ENCODE results near the gene ERN1.
"Not testable (repeated sequence)": the region's sequence is repeated elsewhere in the genome, so short reads cannot be mapped to it uniquely, and the experiment has no call there.

The ERN1 gene

DNA sequence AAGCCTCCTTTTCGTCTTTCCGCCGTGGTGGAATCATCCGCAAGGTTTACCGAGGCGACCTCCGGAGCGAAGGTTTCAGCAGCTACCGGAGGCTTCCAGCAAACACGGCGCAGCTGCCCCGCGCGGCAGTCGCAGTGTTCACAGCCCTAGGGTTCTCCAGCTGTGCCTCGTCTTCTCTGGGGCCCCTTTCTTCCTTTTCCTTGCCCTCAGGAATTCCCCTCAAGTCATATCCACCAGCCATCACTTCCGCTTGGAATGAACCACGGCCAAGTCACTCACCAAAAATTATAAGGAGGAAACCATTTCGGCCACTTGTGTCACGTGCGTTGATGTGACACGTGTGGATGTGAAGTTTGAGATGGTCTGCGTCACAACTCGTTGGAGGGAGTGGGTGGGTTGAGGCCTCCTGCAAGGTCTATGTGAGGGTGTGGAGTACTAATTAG is 636 bp upstream of the ERN1 start:
- DNase-seq (ENCODE audit: insufficient read length) (no peak), FAIRE-seq (peak; percentile 77)
- TF ChIP-seq POLR2AphosphoS5 (IDR thresholded peaks at IDR 0.05; ENCODE audit: low read depth, low read length) (peak; percentile 42; the same call in 1 of the 2 replicates), TAF1 (IDR thresholded peaks at IDR 0.05; ENCODE audit: borderline replicate concordance, low read depth, low read length) (no peak), POLR2A (IDR thresholded peaks at IDR 0.05; ENCODE audit: low read depth, low read length) (no peak)

DNA sequence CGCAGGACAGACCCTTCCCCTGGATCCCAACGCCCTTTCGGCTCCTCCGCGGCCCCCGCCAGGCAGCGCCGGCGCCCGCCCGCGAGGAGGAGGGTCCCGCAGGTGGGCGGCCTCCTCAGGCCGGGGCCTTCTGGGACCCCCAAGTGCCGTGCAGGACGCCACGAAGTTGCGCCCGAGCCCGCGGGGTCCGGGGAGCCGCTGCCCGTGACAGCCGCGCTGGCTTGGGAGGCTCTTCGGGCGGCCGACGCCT is 504 bp downstream of the ERN1 start:
- FAIRE-seq (no peak), DNase-seq (ENCODE audit: insufficient read length) (no peak)
- no peak for TF ChIP-seq POLR2AphosphoS5 (IDR thresholded peaks at IDR 0.05; ENCODE audit: low read depth, low read length)
- TF ChIP-seq POLR2A (IDR thresholded peaks at IDR 0.05; ENCODE audit: low read depth, low read length), result no peak
- no peak for TF ChIP-seq TAF1 (IDR thresholded peaks at IDR 0.05; ENCODE audit: borderline replicate concordance, low read depth, low read length)

DNA sequence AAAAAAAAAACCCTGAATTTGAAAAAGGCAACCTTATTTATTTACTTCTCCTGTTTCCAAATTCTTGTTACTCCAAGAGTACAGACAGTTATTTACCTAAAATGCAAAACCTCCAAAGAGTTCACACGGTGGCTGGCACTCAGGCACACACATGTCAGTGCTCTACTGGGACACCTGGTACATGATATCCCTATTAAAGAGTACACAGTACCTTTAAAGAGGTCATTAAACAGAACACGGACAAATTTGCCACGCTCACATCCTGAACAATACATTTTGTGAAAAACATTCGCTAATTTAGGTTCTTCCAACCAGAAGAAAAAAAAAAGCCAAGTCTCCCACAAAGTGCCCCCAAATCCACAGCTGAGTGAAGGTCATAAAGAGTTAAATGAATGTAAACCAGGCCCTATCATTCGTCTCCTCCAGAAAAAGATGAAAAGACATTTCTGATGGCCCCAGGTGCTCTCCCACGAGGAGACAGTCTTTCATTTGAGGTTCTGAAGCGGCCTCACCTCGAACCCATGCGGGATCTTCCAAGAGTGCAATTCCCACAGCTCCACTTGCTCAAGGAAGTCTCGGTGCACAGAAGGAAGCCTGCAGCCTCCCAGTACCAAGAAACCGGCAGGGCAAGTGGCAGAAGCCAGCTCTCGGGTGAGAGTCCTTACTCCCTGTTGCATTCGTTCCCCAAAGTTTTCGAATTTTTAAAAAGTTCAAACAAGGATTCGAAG is 993 bp downstream of the ERN1 start:
- TF ChIP-seq POLR2AphosphoS5 (IDR thresholded peaks at IDR 0.05; ENCODE audit: low read depth, low read length), result no peak
- no peak for TF ChIP-seq TAF1 (IDR thresholded peaks at IDR 0.05; ENCODE audit: borderline replicate concordance, low read depth, low read length)
- TF ChIP-seq POLR2A (IDR thresholded peaks at IDR 0.05; ENCODE audit: low read depth, low read length), result no peak
- DNase-seq (ENCODE audit: insufficient read length) (no peak), FAIRE-seq (no peak)

DNA sequence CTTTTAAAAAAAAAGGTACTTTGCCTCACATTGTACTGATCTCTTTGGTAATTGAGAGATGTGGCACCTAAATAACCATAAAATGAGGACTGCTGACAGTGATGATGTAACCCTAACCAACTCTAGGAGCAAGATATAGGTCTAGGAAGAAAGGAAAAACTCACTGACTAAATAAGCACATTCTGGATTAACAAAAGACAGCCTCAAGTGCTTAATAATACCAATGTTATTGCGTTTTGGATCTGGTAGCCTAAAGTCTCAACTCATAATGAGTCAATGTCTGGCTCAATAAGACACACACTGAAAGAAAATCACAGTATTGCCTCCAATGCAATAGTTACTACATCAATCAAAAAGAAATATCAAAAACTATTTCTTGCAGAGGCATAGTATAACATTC is 3.0 kb downstream of the ERN1 start:
- TF ChIP-seq TAF1 (IDR thresholded peaks at IDR 0.05; ENCODE audit: borderline replicate concordance, low read depth, low read length), result no peak
- TF ChIP-seq POLR2AphosphoS5 (IDR thresholded peaks at IDR 0.05; ENCODE audit: low read depth, low read length), result no peak
- TF ChIP-seq POLR2A (IDR thresholded peaks at IDR 0.05; ENCODE audit: low read depth, low read length), result no peak
- FAIRE-seq (no peak), DNase-seq (ENCODE audit: insufficient read length) (no peak)

DNA sequence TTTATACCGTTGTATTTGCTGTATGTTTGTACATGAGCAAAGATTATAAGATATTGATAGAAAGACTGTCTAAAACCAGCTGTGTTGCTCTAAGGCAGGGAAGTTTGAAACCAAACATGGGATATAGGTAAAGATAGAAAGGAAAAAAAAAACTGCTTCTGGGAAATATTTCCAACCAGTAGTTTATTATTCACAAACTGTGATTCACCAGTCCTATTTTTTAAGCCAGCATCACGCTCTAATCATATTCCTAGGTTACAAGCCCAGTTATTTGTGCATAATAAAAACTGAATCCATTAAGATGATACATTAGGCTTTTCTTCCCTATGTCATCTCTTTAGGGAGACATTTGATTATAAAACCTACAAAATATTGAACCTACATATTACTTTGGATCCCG is 4.0 kb downstream of the ERN1 start:
- FAIRE-seq (no peak), DNase-seq (ENCODE audit: insufficient read length) (no peak)
- no peak for TF ChIP-seq TAF1 (IDR thresholded peaks at IDR 0.05; ENCODE audit: borderline replicate concordance, low read depth, low read length)
- no peak for TF ChIP-seq POLR2AphosphoS5 (IDR thresholded peaks at IDR 0.05; ENCODE audit: low read depth, low read length)
- TF ChIP-seq POLR2A (IDR thresholded peaks at IDR 0.05; ENCODE audit: low read depth, low read length), result no peak

DNA sequence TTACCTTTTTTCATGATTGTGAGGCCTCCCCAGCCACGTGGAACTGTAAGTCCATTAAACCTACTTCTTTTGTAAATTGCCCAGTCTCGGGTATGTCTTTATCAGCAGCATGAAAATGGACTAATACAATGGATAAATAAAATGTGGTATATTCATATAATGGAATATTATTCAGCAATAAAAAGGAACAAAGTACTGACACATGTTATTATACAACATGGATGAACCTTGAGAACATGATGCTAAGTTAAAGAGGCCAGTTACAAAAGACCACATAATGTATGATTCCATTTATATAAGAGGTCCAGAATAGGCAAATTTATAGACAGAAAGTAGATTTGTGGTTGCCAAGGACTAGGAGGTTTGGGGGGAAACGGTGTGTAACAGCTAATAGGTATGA is 5.3 kb downstream of the ERN1 start:
- no peak for DNase-seq (ENCODE audit: insufficient read length)
- TF ChIP-seq POLR2AphosphoS5 (IDR thresholded peaks at IDR 0.05; ENCODE audit: low read depth, low read length) (no peak), POLR2A (IDR thresholded peaks at IDR 0.05; ENCODE audit: low read depth, low read length) (no peak), TAF1 (IDR thresholded peaks at IDR 0.05; ENCODE audit: borderline replicate concordance, low read depth, low read length) (no peak)
- FAIRE-seq, result no peak

DNA sequence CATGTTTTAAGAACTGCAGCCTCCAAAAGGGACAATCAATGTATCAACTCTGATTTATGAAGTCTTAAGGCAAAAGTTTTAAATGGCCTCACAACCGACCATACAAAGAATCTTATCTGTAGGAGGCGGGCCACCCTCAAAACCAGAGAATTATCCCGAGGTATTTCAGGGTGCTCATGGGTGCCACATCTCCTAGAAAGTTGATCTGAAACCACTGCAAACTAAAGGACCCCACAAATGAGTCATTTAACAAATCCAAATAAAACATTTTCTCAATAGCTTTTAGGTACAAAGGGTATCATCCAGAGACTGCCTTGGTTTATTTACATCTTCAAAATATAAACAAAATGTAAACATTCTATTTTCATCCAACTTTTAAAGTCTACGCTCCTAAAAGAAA is 6.8 kb downstream of the ERN1 start:
- no peak for FAIRE-seq
- no peak for DNase-seq (ENCODE audit: insufficient read length)
- TF ChIP-seq TAF1 (IDR thresholded peaks at IDR 0.05; ENCODE audit: borderline replicate concordance, low read depth, low read length) (no peak), POLR2AphosphoS5 (IDR thresholded peaks at IDR 0.05; ENCODE audit: low read depth, low read length) (no peak), POLR2A (IDR thresholded peaks at IDR 0.05; ENCODE audit: low read depth, low read length) (no peak)

DNA sequence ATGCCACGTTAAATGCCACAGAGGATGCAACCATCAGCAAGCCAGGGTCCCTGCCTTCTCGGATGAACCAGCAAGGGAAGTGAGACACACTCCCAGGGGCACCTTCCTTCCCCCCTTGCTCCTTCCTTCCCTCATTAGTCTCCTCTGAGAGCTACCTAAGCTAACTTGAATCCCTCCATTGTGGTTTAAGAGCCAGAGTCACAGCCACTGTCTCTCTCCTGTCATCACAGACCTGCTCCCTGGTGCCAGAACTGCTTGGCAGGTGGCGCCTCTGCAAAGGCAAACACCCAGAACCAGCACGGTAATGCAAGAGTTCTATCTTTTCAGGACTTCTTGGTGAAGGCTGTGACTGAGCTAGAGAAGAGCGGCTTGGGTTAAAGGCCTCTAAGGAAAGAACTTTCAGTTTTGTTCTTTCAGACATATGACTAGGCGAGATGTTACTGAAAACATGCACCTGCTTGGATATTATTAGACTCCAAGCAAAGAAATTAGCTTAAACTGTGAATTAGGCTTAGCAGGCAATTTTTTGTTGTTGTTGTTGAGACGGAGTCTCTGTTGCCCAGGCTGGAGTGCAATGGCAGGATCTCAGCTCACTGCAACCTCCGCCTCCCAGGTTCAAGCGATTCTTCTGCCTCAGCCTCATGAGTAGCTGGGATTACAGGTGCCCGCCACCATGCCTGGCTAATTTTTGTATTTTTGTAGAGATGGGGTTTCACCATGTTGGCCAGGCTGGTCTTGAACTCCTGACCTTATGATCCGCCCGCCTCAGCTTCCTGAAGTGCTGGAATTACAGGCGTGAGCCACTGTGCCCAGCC is 8.8 kb downstream of the ERN1 start:
- TF ChIP-seq POLR2A (IDR thresholded peaks at IDR 0.05; ENCODE audit: low read depth, low read length), result peak; percentile 41; the same call in 1 of the 2 replicates
- peak; percentile 91 for FAIRE-seq
- not testable (repeated sequence) for DNase-seq (ENCODE audit: insufficient read length)

DNA sequence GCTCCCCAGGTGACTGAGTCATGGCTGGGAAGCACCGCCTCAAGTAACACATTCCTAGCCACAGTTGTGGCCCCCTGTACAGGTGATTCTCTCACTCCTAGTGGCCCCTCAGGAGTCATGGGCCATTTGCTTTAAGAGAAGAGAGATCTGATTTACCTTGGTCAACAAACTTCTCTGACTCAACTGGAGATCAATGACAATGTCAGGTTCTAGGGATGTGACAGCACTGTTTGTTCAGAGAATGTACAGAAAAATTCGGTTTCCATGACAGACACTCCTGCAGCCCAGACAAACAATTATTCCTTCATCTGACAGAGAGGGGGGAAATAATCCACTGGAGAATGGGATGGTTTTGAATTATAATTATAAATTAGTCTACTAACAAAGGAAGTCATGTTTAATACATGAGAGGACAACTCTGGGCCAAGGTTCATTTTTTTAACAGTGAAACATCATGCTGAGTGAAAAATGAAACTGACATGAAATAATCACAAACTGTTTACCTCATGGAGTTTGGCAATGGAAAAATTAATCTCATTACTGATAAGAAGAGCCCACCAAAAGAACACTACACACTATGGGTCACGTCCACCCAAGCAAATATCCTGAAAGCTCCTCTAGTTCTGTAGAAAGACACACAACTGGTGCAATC is 9.7 kb downstream of the ERN1 start:
- TF ChIP-seq TAF1 (IDR thresholded peaks at IDR 0.05; ENCODE audit: borderline replicate concordance, low read depth, low read length) (no peak), POLR2A (IDR thresholded peaks at IDR 0.05; ENCODE audit: low read depth, low read length) (no peak), POLR2AphosphoS5 (IDR thresholded peaks at IDR 0.05; ENCODE audit: low read depth, low read length) (no peak)
- no peak for DNase-seq (ENCODE audit: insufficient read length)
- no peak for FAIRE-seq

DNA sequence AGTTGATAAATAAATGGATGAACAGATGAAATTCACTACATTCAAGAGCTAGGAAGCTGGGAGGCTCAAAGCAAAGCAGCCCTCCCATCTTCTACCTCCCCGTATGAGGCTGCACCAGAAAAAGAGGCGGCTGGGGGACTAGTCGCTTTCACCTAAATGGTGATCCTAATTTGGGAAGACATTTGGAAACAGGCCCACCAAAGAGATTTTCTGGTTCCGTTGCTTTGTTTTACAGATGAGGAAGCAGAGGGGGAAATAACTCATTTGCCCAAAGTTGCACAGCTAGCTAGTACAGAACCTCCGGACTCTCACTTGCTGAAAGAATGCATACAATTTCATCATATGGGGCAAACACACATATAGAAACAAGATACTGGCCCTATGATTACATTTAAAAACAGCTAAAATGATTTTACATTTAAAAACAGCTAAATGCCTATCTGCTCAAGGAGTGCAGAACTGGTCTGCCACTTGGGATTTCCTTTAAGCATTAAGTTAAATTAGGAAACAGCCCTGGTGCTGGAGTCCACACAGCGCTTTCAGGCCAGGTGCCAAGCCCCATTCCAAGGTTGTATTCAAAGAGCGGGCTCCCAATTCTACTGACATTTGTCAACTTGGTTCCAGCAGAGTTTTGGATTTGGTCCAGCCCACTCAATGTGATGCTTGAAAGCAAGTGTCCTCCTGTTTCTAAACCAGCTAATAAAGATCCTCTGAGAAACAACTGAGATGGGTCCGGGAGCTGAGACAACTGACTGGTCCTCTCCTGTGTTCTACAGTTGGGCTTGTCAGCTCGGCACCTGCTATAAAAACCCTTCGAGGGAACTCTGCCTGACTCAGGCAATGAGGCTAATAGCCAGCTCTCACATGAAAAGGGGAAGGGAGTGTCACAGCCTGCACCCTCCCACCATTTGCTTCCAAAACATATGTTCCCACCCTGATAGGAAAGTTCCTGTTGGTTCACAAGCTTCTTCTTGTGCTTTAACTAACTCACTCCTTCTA is 11.7 kb downstream of the ERN1 start:
- TF ChIP-seq TAF1 (IDR thresholded peaks at IDR 0.05; ENCODE audit: borderline replicate concordance, low read depth, low read length) (no peak), POLR2A (IDR thresholded peaks at IDR 0.05; ENCODE audit: low read depth, low read length) (no peak), POLR2AphosphoS5 (IDR thresholded peaks at IDR 0.05; ENCODE audit: low read depth, low read length) (no peak)
- FAIRE-seq (no peak), DNase-seq (ENCODE audit: insufficient read length) (no peak)

All from GM12892 (cell line).